SHP77 treated with DMSO at 0.1 percent for 48 hours (cell line): ENCODE data around the gene STX1B.
"Not testable (repeated sequence)": the region's sequence is repeated elsewhere in the genome, so short reads cannot be mapped to it uniquely, and the experiment has no call there.

Experiments
- DNase-seq: peaks from one replicate; lab custom pipeline; 2025; lab: John Stamatoyannopoulos, UW

STX1B gene

GRCh38 chr16:31013292-31013691 is 2.9 kb upstream of the STX1B start:
- not testable (repeated sequence) for DNase-seq

DNA sequence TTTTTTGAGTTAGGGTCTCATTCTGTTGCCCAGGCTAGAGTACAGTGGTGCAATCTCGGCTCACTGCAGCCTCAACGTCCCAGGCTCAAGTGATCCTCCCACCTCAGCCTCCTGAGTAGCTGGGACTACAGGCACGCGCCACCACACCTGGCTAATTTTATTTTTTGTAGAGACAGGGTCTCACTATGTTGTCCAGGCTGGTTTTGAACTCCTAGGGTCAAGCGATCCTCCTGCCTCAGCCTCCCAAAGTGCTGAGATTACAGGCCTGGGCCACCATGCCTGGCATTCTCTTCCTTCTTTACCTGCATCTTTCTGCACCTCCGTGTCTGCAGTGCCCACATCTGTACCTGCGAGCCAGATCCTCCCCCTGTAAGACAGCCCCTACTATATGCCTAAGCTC is 1.4 kb upstream of the STX1B start:
- not testable (repeated sequence) for DNase-seq

DNA sequence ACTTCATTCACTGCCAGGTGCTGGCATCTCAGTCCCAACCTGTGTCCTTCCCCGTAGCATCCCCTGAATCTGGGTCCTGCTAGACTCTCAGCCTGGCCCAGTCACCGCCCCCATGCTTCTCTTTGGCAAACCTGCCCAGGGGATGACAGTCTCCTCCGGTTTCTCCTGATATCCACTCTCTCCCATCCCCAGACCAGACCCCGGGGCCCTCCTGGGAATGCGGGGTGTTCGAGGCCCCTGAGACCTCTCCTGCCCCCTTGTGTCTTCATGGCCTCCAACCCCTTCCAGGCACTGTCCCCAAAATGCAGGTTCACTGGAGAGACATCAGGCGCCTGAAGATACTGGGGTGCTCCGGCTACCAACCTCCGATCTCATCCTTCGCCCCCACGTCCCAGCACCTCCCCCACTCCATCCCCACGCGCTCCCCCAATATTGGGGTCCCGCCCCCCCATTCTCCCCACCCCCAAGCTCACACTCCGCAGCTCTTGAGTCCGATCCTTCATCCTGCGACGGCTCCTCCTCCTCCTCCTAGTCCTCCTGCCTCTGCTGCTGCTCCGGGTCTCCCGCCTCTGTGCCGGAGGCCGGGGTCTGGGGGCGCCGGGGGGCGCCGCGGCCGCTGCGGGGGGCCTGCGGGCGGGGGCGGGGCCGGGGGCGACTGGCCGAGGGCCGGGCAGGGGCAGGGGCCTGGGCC is 399 bp downstream of the STX1B start:
- DNase-seq = no peak

- DNase-seq = no peak
Observed at GRCh38 chr16:31009120-31009519, 1.3 kb downstream of the STX1B start.

- no peak for DNase-seq
Observed at GRCh38 chr16:31008551-31008950, 1.9 kb downstream of the STX1B start.

DNA sequence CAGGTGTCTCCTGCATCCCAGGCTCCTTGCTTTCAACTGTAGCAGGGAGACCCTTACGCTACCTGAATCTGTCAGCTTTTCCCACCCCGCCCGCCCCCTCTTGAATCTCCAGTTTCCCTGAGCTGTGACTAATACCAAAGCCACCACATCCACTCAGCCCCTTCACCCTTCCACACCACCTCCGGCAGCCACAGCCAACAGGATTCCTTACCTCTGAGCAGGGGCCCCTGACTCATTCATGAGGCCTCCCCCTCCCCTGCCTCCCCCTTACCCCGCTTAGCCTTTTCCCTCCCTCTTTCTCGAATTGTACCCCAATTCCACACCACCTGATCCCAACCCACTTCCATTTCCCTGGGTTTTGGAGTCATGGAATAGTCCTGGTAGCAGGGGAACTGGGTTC is 2.3 kb downstream of the STX1B start:
- no peak for DNase-seq

DNA sequence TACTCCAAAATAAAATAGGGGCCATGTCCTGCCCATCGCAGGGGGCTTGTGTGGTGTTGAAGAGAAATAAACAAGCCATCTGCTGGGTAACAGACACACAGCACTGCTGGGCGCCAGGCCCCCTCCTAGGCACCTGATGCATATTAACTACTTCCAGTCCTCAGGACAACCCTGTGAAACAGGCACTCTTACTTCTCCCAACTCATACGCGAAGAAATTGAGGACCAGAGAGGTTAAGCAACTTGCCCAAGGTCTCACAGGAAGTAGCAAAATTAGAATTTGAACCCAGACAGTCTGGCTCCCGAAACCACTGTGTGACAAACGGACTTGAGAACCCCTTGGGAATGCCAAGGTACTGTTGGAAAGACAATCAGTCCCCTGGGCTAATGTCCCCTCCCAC is 2.8 kb downstream of the STX1B start:
- DNase-seq = no peak

DNA sequence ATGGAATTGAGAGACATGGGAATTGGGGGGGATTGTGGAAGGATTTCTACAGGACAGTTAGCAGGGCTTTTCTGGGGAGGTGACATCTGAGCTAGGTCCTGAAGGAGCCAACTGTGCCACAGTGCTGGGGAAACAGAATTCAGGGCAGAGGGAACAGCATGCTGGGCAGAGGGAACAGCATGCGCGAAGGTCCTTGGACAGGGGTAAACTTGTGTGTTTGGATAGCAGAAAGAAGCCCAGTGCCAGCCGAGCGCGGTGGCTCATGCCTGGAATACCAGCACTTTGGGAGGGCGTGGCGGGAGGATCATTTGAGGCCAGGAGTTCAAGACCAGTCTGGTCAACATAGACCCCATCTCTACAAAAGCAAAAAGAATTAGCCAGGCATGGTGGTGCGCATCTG is 3.8 kb downstream of the STX1B start:
- no peak for DNase-seq

GRCh38 chr16:31006086-31006385 is 4.4 kb downstream of the STX1B start:
- no peak for DNase-seq

- DNase-seq = no peak
Observed at GRCh38 chr16:31005350-31006085, 4.9 kb downstream of the STX1B start.

DNA sequence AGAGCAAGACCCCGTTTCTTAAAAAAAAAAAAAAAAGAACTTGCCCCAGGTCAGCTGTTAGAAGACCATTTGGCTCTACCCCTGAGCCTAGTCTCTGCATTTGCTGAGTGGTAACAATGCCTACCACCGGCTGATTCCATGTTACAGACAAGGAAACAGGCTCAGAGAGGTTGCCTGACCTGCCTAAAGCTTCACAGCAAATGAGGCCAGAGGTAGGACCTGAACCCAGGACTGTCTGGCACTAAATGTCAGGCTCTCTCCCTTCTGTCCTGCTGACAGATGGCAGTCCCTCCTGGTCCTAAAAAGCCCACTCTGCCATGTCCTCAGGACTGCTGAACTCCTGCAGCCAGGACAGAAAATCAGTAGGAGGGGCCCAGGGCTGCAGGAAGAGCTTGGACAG is 5.8 kb downstream of the STX1B start:
- no peak for DNase-seq

GRCh38 chr16:31003744-31004143 is 6.7 kb downstream of the STX1B start:
- DNase-seq = no peak

DNA sequence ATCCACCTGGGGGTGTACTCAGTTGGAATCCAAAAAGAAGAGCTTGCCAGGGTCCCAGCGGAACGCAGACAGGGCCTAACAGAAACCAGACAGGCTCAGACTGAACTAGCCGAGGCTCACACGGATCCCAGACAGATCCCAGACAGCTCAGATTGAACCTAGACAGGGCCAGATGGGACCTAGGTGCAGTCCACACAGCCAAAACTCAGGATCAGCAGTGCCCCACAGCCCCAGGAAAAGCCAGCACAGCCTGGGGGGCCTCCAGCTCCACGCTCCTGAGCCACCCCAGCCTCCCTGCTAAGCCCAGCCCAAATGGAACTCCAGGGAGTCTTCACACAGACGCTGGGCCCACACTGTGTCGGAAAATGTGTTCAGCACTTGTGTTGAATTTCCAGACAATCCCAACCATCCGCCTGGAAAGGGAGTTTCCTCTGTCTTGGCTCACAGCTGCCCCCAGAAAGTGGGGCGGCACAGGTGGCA is 7.5 kb downstream of the STX1B start:
- no peak for DNase-seq

DNA sequence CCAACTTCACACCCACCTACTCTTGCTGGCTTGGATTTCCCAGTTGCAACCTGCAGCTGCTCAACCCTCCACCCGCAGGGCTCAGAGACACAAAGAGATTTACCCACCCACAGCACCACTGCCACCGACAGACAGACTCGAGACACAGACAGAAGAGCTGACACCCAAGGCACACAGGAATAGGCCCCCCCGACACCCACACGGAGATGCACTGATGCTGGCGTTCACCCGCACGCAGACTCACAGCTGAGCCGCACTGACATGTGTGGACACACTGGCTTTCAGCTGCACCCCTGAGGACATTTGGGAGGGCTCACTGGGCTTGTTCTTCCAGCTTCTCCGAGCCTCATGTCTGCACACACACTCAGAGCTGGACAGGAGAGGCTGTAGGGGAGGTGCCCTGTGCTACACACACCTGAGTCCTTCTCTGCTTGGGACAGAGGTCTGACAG is 8.2 kb downstream of the STX1B start:
- no peak for DNase-seq

DNA sequence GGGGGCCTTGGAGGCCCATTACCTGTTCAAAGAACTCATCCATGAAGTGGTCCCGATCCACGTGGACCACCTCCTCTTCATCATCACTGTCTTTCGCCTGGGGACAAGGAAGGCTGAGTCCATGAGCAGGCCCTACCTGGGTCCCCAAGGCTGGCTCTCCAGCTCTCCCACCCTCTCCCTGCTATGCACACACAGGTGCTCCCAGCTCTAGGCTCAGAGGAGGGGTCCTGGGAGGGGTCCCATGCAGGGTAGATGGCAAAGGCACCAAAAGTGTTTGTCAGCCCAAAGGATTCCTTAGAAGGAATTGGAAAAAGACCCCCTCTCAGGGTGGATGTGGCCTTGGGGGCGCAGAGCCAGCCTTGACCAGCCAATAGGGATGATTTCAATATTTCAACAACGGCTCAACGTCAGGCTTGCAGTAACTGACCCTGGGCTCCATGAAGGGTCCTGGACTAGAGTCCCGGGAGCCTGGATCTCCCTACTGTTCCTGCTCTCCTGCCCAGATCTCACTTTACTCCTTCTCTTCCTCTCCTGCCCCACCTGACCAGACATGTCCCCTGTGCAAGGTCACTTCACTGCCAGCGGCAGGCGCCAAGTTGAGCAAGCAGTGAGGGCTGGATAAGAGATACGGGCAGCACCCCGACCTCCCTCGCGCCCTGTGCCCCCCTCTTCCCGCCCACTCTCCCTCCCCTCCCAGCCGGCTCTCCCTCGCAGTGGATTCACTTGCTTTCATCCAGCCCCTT is 8.8 kb downstream of the STX1B start:
- no peak for DNase-seq

DNA sequence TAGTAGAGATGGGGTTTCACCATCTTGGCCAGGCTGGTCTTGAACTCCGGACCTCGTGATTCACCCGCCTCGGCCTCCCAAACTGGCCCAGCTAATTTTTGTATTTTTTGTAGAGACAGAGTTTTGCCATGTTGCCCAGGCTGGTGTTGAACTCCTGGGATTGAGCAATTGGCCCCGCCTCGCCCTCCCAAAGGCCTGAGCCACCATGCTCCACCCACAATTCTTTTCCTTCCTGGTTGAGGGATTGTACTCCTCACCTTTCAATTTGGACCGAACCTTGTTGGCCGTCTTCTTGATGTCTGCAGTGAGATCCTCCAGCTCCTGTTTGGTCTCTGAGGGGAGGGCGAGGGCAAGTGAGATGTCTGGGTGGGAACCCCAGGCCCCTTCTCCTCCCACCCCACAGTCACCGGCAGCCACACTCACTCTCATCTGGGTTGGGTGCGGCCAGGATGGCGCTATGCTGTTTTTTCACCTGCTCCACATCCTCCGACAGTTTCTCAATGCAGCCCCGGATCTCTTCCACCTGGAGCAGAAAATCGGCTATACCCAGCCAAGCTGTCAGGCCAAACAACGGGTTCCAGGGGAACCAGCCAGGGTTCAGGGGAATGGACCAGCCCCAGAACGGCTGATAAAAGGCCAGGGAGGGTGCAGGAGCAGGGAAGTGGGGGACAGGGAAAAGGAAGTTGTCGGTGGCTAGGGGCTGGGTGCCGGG is 9.6 kb downstream of the STX1B start:
- DNase-seq = no peak

DNA sequence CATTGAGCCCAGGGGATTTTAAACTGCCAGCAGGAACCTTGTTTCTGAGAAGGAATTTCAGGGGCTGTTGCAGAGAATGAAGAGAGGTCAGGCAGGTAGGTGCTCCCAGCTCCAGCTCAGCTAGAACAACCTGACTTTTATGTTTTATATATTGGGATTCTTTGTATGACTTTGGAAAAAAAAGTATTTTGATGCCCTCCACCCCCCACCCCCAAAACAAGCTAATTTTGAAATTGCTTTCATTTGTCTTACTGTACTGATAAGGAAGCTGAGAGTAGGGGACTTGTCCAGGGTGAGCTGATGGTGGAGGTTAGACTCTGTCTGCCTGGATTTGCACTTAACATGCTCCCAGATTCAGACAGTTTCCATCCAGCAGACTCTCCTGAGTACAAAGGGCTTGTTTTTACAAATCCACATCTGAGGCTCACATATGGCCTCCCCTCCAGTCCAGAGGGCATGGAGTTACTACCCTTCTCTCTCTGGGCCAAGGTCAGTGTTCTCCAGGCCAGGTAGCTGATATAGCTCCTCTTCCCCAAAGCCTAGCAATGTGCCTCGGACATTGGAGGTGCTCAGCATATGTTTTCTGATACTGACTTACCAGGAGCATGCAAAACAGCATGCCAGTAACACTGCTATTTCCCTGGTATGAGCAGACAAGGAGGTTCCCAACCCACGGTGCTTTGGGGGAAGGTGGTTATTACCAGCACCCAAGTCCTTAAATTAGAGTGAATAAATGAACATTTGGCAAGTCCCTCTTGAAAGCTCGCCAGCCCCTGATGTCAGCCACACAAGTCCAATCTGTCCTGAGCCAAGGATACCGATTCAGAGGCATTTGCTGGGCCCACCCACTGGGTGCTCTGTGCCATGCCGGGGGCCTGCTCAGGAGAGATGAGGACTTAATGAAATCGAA is 11.3 kb downstream of the STX1B start:
- DNase-seq = no peak

DNA sequence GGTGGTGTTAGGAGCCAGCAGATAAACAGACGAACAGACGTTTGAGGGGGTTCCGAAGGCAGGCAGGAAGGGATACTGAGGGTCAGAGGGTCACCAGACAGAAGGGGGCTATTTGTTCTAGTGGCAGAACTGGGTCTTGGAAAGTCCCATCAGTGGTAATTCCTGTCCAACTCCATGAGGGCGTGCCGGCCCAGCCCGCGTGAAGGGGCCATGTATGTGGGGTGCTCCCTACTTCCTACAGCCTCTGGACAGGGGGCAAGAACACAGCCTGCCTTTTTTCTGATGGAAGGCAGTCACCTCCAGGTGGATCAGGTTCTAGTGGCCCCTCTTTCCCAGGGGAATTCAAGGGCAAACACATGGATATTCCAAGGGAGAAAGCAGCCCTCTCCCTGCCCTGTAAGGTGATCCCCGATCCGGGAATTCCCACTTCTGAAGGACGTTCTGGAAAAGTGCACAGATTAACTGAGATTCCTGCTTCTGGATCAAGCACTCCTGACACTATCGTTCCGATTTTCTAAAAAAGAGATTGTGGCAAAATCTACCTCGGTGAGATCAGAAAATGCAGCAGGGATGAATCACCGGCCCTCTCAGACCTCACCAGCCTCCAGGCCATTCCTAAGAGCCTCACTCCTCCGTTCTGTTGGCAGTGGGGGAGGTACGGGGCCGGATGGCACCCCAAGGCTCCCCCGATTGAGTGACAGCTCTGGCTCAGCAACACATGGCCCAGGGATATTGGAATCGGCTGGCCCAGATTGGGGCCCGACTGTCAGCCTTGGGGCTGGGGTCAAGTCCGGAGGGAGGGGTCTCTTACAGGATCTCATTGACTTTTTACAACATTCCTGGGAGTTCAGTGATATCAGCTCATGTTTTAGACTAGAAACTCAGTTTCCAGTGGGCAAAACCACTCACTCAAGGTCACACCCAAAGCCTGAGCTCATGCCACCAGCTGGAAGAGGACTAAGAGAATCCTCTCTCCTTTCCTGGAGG is 12.4 kb downstream of the STX1B start:
- DNase-seq = no peak

DNA sequence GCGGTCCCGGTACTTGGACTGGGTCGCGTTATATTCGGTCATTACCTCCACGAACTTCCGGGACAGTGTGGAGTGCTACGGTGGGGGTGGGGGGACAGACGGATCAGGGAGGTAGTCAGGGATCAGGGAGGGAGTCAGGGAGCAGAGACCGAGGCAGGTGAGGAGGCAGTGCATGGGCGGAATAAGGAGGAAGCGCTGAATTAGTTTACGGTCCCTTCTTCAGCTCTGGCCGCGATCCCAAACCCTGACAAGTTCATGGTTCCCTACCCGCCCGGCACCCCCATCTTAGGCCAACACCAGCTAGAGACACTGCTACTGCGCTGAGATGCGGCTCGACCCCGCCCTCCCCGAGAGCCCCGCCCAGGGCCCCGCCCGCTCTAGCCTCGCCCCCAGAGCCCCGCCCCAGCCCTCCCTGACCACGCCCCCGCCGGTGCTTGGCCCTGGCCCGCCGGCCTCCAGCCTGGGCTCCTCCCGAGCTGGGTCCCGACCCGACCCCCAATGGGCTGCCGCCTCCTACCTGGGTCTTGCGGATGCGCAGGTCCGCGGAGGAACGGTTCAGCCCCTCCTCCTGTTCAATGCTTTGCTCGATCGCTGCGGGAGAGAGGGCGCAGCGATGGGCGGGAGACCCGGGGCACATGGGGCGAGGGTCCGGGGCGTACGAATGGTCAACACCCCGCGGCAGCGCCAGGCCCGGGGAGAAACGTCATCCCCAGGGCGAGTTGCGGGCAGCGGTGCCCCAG is 13.3 kb downstream of the STX1B start:
- no peak for DNase-seq
